IMR-90 (cell line): ENCODE measurements around the gene ZFHX3. TPM values are rescaled to one million over a fixed set of nuclear protein-coding genes. Genes with fewer than 3 reads are reported as not detected.

ENCODE experiments used
- ATAC-seq: fragments of 200-7000 bp; cut with Tn5 transposase; 2 replicates; pipeline ENCODE4 v1.9.1; 2020; ENCODE audit warnings: low read depth, mild to moderate bottlenecking, moderate library complexity
- BruUV-seq: library from RNA; stranded (reverse); fragments of 400-500 nt; replicated peaks from 2 replicates; lab custom pipeline; 2021; lab: Mats Ljungman, UMichigan
- CTCF ChIA-PET: fragments of 300-600 bp; formaldehyde crosslinking; extraction: SDS; loops from one replicate; lab custom pipeline; 2021; ENCODE audit warnings: antibody characterized with exemption; lab: Yijun Ruan, JAX
- POLR2A ChIA-PET: fragments of 300-600 bp; sonication (Branson Sonifier 250); formaldehyde crosslinking; loops from one replicate; lab custom pipeline; 2022; ENCODE audit warnings: antibody characterized with exemption; ENCODE audit not compliant: unreplicated experiment; lab: Charles Lee
- DNase-seq: peaks from one replicate; pipeline ENCODE4 v3.0.0; 2013
- H2AFZ ChIP-seq: replicated peaks from 2 replicates; pipeline ENCODE3; 2013; ENCODE audit warnings: low read length, mild to moderate bottlenecking; ENCODE audit not compliant: poor library complexity
- H2AK5ac ChIP-seq: 2 replicates; pipeline ENCODE4 v1.6.1; 2013; ENCODE audit warnings: low read depth, low read length, inconsistent platforms
- H2AK9ac ChIP-seq: replicated peaks from 2 replicates; pipeline ENCODE3; 2013; ENCODE audit warnings: mild to moderate bottlenecking, low read depth, low read length, moderate library complexity; ENCODE audit not compliant: poor library complexity
- H2BK120ac ChIP-seq: 2 replicates; pipeline ENCODE4 v1.6.1; 2013; ENCODE audit warnings: low read depth, low read length, inconsistent platforms
- H2BK15ac ChIP-seq: 3 replicates; pipeline ENCODE4 v1.6.1; 2013; ENCODE audit warnings: low read depth, low read length, inconsistent platforms
- H2BK20ac ChIP-seq: 2 replicates; pipeline ENCODE4 v1.6.1; 2013; ENCODE audit warnings: low read depth, mild to moderate bottlenecking, inconsistent platforms, low read length, moderate library complexity
- H2BK5ac ChIP-seq: 2 replicates; pipeline ENCODE4 v1.6.1; 2013; ENCODE audit warnings: mild to moderate bottlenecking, low read depth, low read length, inconsistent platforms; ENCODE audit not compliant: poor library complexity, severe bottlenecking
- H3K14ac ChIP-seq: replicated peaks from 2 replicates; pipeline ENCODE4 v1.6.1; 2013; ENCODE audit warnings: low read depth, low read length, inconsistent platforms
- H3K18ac ChIP-seq: 2 replicates; pipeline ENCODE4 v1.6.1; 2013; ENCODE audit warnings: low read depth, low read length, control low read depth
- H3K23ac ChIP-seq: 2 replicates; pipeline ENCODE4 v1.6.1; 2013; ENCODE audit warnings: low read depth, low read length, inconsistent platforms
- H3K27ac ChIP-seq: 2 replicates; pipeline ENCODE4 v1.5.1; 2013; ENCODE audit warnings: mild to moderate bottlenecking, control low read depth, low read length; ENCODE audit not compliant: insufficient read depth
- H3K27me3 ChIP-seq: 2 replicates; pipeline ENCODE4 v1.6.1; 2013; ENCODE audit warnings: low read length; ENCODE audit not compliant: control insufficient read depth, insufficient read depth
- H3K36me3 ChIP-seq: 2 replicates; pipeline ENCODE4 v1.6.1; 2013; ENCODE audit warnings: low read length, mixed read lengths; ENCODE audit not compliant: control insufficient read depth, insufficient read depth
- H3K4ac ChIP-seq: 2 replicates; pipeline ENCODE4 v1.6.1; 2013; ENCODE audit warnings: low read depth, low read length, inconsistent platforms
- H3K4me1 ChIP-seq: 2 replicates; pipeline ENCODE4 v1.6.1; 2013; ENCODE audit warnings: low read length, mixed read lengths; ENCODE audit not compliant: control insufficient read depth, insufficient read depth
- H3K4me2 ChIP-seq: 2 replicates; pipeline ENCODE4 v1.6.1; 2013; ENCODE audit warnings: low read depth, mild to moderate bottlenecking, control low read depth, low read length, moderate library complexity
- H3K4me3 ChIP-seq: 2 replicates; pipeline ENCODE4 v1.5.1; 2013; ENCODE audit warnings: low read depth, mild to moderate bottlenecking, control low read depth, low read length, moderate library complexity; ENCODE audit not compliant: insufficient read depth
- H3K56ac ChIP-seq: 2 replicates; pipeline ENCODE4 v1.6.1; 2013; ENCODE audit warnings: low read length, inconsistent platforms; ENCODE audit not compliant: insufficient read depth; ENCODE audit errors: extremely low read depth
- H3K79me1 ChIP-seq, 2 experiments: 2 replicates each; pipeline ENCODE4 v1.6.1; 2013; ENCODE audit warnings: low read length in 2 of 2, inconsistent platforms in 1 of 2, low read depth in 1 of 2
- H3K9ac ChIP-seq: 2 replicates; pipeline ENCODE4 v1.6.1; 2013; ENCODE audit warnings: low read depth, low read length, control low read depth
- H3K9me1 ChIP-seq: 2 replicates; pipeline ENCODE4 v1.6.1; 2013; ENCODE audit warnings: low read length, inconsistent platforms; ENCODE audit not compliant: insufficient read depth
- H3K9me3 ChIP-seq: 2 replicates; pipeline ENCODE4 v1.6.1; 2013; ENCODE audit warnings: low read length; ENCODE audit not compliant: control insufficient read depth, insufficient read depth
- H4K20me1 ChIP-seq: 2 replicates; pipeline ENCODE4 v1.6.1; 2013; ENCODE audit warnings: low read length, inconsistent platforms; ENCODE audit not compliant: insufficient read depth
- H4K5ac ChIP-seq: 2 replicates; pipeline ENCODE4 v1.6.1; 2013; ENCODE audit warnings: mild to moderate bottlenecking, low read depth, low read length, control low read depth
- H4K8ac ChIP-seq, 2 experiments: 2 replicates each; pipeline ENCODE4 v1.6.1; 2013; ENCODE audit warnings: low read depth in 2 of 2, low read length in 2 of 2, control low read depth in 1 of 2, inconsistent platforms in 1 of 2
- H4K91ac ChIP-seq: 2 replicates; pipeline ENCODE4 v1.6.1; 2013; ENCODE audit warnings: low read depth, low read length, inconsistent platforms; ENCODE audit not compliant: insufficient read depth
- CEBPB ChIP-seq: IDR thresholded peaks from 2 replicates; pipeline ENCODE4 v1.6.1; 2012; ENCODE audit warnings: low read depth, low read length, improper control_type of control experiment
- RAD21 ChIP-seq: IDR thresholded peaks from 2 replicates; pipeline ENCODE4 v1.6.1; 2012; ENCODE audit warnings: low read length, improper control_type of control experiment
- SMC3 ChIP-seq: fragments of 150-350 bp; IDR thresholded peaks from 2 replicates; pipeline ENCODE4 v1.6.1; 2016; ENCODE audit warnings: low read depth, mild to moderate bottlenecking, antibody characterized with exemption, low read length, moderate library complexity
- WGBS, 2 experiments: methylation state at CpG; one replicate each; pipeline versions ENCODE4 v1.1.5 to v1.1.7; 2013; ENCODE audit warnings: missing lambda C conversion rate in 2 of 2; ENCODE audit not compliant: insufficient read length in 1 of 2; ENCODE audit errors: extremely low coverage in 2 of 2; 5-methylcytosine and 5-hydroxymethylcytosine counted together
- dilution Hi-C: fragments of 300-500 bp; cut with HindIII; formaldehyde crosslinking; loops from one replicate; pipeline ENCODE4 v1.14.3; 2018; ENCODE audit warnings: low sequenced_read_pairs; ENCODE audit not compliant: unreplicated experiment
- in situ Hi-C: fragments of 300-500 bp; cut with MboI; formaldehyde crosslinking; loops from 3 replicates; pipeline ENCODE4 v1.14.3; 2019; ENCODE audit warnings: low sequenced_read_pairs, inconsistent platforms, mixed read lengths
- intact Hi-C: fragments of 100-400 bp; cut with micrococcal nuclease; formaldehyde crosslinking; loops from 2 replicates; pipeline ENCODE4 v1.10.0; 2022
- polyA plus RNA-seq, 3 experiments: library from polyadenylated mRNA; depleted of rRNA; stranded (reverse); fragments of >200 nt; gene quantifications; 2 replicates each; pipeline ENCODE4 v1.2.3, GENCODE V29; 2012; ENCODE audit warnings: low replicate concordance in 1 of 3
- total RNA-seq: library from RNA; depleted of rRNA; stranded (reverse); fragments of >200 nt; gene quantifications from 2 replicates; pipeline ENCODE4 v1.2.3, GENCODE V29; 2012

Gene ZFHX3
- total and polyA plus RNA-seq, 2 of the 4 experiments (the other 2 are of a cell fraction): 1.4 to 1.7 TPM

DNA sequence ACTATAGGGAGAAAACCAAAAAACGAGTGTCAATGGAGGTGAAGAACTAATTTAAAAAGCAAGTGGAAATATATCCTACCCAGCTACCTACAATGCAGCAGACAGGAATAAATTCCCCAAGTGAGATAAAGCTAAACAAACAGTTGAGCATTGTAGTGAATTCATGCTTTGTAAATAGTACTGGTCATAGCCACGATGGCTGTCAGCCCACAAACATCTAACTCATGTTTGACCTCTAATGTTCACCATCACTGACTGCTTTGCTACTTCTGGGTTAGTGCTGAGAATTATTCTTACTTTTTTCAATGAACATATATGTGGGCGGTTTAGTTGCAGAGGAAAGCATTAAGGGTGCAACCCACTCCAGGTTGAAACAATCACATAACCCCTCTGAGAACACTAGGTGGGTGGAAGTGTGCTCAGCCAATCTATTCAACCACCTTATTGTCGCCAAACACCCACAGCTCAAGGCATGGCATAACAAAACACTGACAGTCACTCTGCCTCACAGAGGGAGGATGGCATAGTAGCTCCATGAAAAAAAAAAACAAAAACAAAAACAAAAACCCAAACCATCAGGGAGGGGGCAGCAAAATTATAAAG lies 264.1 kb downstream of the ZFHX3 start:
- Histone ChIP-seq H2AK9ac (no peak overlapping the region), H4K20me1 (no peaks in the 10 kb centered on the region), H2BK5ac (no peak overlapping the region), H2AK5ac (no peak overlapping the region), H3K9me1 (no peaks in the 10 kb centered on the region; the same call in none of the 2 replicates), H4K91ac (no peak overlapping the region), H2BK15ac (no peak overlapping the region), H3K9ac (no peak overlapping the region), H3K56ac (no peak overlapping the region), H2AFZ (no peak overlapping the region), H3K4ac (no peak overlapping the region), H2BK120ac (no peak overlapping the region), H3K27ac (no peak overlapping the region), H3K9me3 (no peaks in the 10 kb centered on the region), H4K8ac (no peak overlapping the region), H3K23ac (no peak overlapping the region; the same call in 1 of the 2 replicates), H2BK20ac (no peak overlapping the region), H3K27me3 (no peaks in the 10 kb centered on the region), H3K18ac (no peak overlapping the region), H3K36me3 (peaks cover 5% of the 10 kb centered on the region; the same call in 1 of the 2 replicates), H3K4me1 (peaks cover 7% of the 10 kb centered on the region), H3K4me3 (no peak overlapping the region), H3K4me2 (peak overlapping the region; percentile 26; the same call in 1 of the 2 replicates), H3K79me1 (peaks cover 2 to 8% of the 10 kb centered on the region in 2 experiments; a peak in 2 of 4 replicates), H3K14ac (0 out of 2 replicates have a peak overlapping the region, but pooled peaks have one; percentile 17), H4K5ac (no peak overlapping the region)
- peak; percentile 39 for ATAC-seq
- dilution Hi-C loops (no loop called here), in situ Hi-C loops (no loop called here), intact Hi-C loops (loop anchor here (5.0 to 10.0 kb wide), 2 partner anchors 117 to 1511 kb away; partner anchors contain the start of gene PSMD7)
- no TSS peak for BruUV-seq
- POLR2A ChIA-PET: interaction anchor here (0.6 to 0.7 kb wide), 2 partner anchors 44 to 150 kb away, joined by 4 to 10 read pairs; no protein-coding TSS in a partner anchor
- no CpG with 5 or more reads among the region's 4 CpGs for WGBS, 2 experiments
- TF ChIP-seq CEBPB: no peak
- 0 out of 2 replicates have a peak, but pooled peaks have one; percentile 4 for TF ChIP-seq SMC3
- 0 out of 2 replicates have a peak, but pooled peaks have one; percentile 0 for TF ChIP-seq RAD21
- CTCF ChIA-PET: no interaction called here
- peak; percentile 68 for DNase-seq
